HepG2 (cell line): ENCODE measurements around the gene EID3. TPM values are rescaled to one million over a fixed set of nuclear protein-coding genes. Genes with fewer than 3 reads are reported as not detected.

Experiments
- ATF1 ChIP-seq: IDR thresholded peaks from 2 replicates; pipeline ENCODE4 v1.6.1; 2016; ENCODE audit warnings: mild to moderate bottlenecking, control low read depth
- ATF5 ChIP-seq: sonication (generic); formaldehyde crosslinking; IDR thresholded peaks from 2 replicates; pipeline ENCODE4 v1.4.0; 2020; ENCODE audit warnings: mild to moderate bottlenecking, low read depth, missing genetic modification reagents
- DRAP1 ChIP-seq: IDR thresholded peaks from 2 replicates; pipeline ENCODE4 v1.6.1; 2016; ENCODE audit warnings: missing genetic modification reagents, missing compliant biosample characterization
- EP300 ChIP-seq, 3 experiments: sonication (generic) in 1 of 3; formaldehyde crosslinking in 1 of 3; IDR thresholded peaks; 2 replicates each; pipeline versions ENCODE4 v1.5.1 to v1.6.1; 2011 to 2020; ENCODE audit warnings: low read depth in 2 of 3, low read length in 2 of 3, borderline replicate concordance in 1 of 3, improper control_type of control experiment in 1 of 3, mild to moderate bottlenecking in 1 of 3, missing genetic modification reagents in 1 of 3, moderate library complexity in 1 of 3
- HNF1A ChIP-seq, 2 experiments: sonication (generic) in 1 of 2; formaldehyde crosslinking in 1 of 2; IDR thresholded peaks; 2 replicates each; pipeline versions ENCODE4 v1.4.0 to v1.6.1; 2016 to 2020; ENCODE audit warnings: borderline replicate concordance in 1 of 2, low read depth in 1 of 2, mild to moderate bottlenecking in 1 of 2, missing genetic modification reagents in 1 of 2
- HOXA7 ChIP-seq: sonication (generic); formaldehyde crosslinking; IDR thresholded peaks from 2 replicates; pipeline ENCODE4 v1.8.1; 2022; ENCODE audit warnings: mild to moderate bottlenecking, missing genetic modification reagents, moderate library complexity
- JUNB ChIP-seq: sonication (generic); formaldehyde crosslinking; IDR thresholded peaks from 2 replicates; pipeline ENCODE4 v1.8.0; 2022; ENCODE audit warnings: missing genetic modification reagents, mild to moderate bottlenecking, borderline replicate concordance
- NFRKB ChIP-seq: fragments of 450-650 bp; IDR thresholded peaks from 2 replicates; pipeline ENCODE4 v1.6.1; 2017
- RFX5 ChIP-seq: IDR thresholded peaks from 2 replicates; pipeline ENCODE4 v1.6.1; 2011; ENCODE audit warnings: low read depth, low read length, improper control_type of control experiment
- SMAD1 ChIP-seq: sonication (generic); formaldehyde crosslinking; IDR thresholded peaks from 2 replicates; pipeline ENCODE4 v1.4.0; 2020; ENCODE audit warnings: missing genetic modification reagents, low read depth, mild to moderate bottlenecking, borderline replicate concordance
- SOX5 ChIP-seq: IDR thresholded peaks from 2 replicates; pipeline ENCODE4 v1.6.1; 2016; ENCODE audit warnings: borderline replicate concordance
- TARDBP ChIP-seq: sonication (generic); formaldehyde crosslinking; IDR thresholded peaks from 2 replicates; pipeline ENCODE4 v1.8.0; 2022; ENCODE audit warnings: mild to moderate bottlenecking, missing genetic modification reagents
- TOPORS ChIP-seq: sonication (generic); formaldehyde crosslinking; IDR thresholded peaks from 2 replicates; pipeline ENCODE4 v1.8.0; 2023; ENCODE audit warnings: mild to moderate bottlenecking, missing genetic modification reagents
- YEATS4 ChIP-seq: sonication (generic); formaldehyde crosslinking; IDR thresholded peaks from 2 replicates; pipeline ENCODE4 v1.4.0; 2020; ENCODE audit warnings: missing genetic modification reagents, borderline replicate concordance
- ZBTB34 ChIP-seq: sonication (generic); formaldehyde crosslinking; IDR thresholded peaks from 2 replicates; pipeline ENCODE4 v1.8.0; 2022; ENCODE audit warnings: mild to moderate bottlenecking, missing genetic modification reagents
- ZFP90 ChIP-seq: sonication (generic); formaldehyde crosslinking; IDR thresholded peaks from 2 replicates; pipeline ENCODE4 v1.8.0; 2022; ENCODE audit warnings: missing genetic modification reagents, mild to moderate bottlenecking, inconsistent platforms, borderline replicate concordance
- ZNF121 ChIP-seq: sonication (generic); formaldehyde crosslinking; IDR thresholded peaks from 2 replicates; pipeline ENCODE4 v1.5.0; 2020; ENCODE audit warnings: mild to moderate bottlenecking, missing genetic modification reagents
- ZNF280B ChIP-seq: sonication (generic); formaldehyde crosslinking; IDR thresholded peaks from 2 replicates; pipeline ENCODE4 v1.5.0; 2020; ENCODE audit warnings: missing genetic modification reagents, mild to moderate bottlenecking, borderline replicate concordance
- ZNF354B ChIP-seq: sonication (generic); formaldehyde crosslinking; IDR thresholded peaks from 2 replicates; pipeline ENCODE4 v1.8.0; 2022; ENCODE audit warnings: mild to moderate bottlenecking, missing genetic modification reagents
- ZNF501 ChIP-seq: sonication (generic); formaldehyde crosslinking; IDR thresholded peaks from 2 replicates; pipeline ENCODE4 v1.5.1; 2020; ENCODE audit warnings: mild to moderate bottlenecking, moderate library complexity, missing genetic modification reagents
- polyA plus RNA-seq, 8 experiments: library from polyadenylated mRNA; depleted of rRNA in 3 of 8; stranded (reverse) in 7 of 8; unstranded in 1 of 8; fragments of >200 nt; fragmentation: Illumina TruSeq in 4 of 8; extraction: Trizol in 4 of 8; gene quantifications; 2 replicates each; pipeline versions ENCODE4 v1.2.1 to v1.2.3, GENCODE V29; 2011 to 2016; ENCODE audit warnings: low read depth in 4 of 8, missing spikeins in 1 of 8, mixed read lengths in 1 of 8; ENCODE audit not compliant: insufficient read depth in 1 of 8
- total RNA-seq, 5 experiments: library from RNA; depleted of rRNA; stranded (reverse); fragments of >200 nt; fragmentation: Illumina TruSeq; extraction: Trizol; gene quantifications; 2 replicates each; pipeline ENCODE4 v1.2.3, GENCODE V29; 2016; ENCODE audit warnings: low read depth in 1 of 5

Gene EID3
- total and polyA plus RNA-seq, 2 of the 13 experiments (the other 11 are each of a cell fraction or from before 2014, with no cell fraction given): 0.38 to 4.5 TPM

GRCh38 chr12:104288635-104289274 lies 14.8 kb upstream of the EID3 start (continued):
- TF ChIP-seq ZBTB34 (CRISPR knock-in tag) (no peak), ZNF354B (CRISPR knock-in tag) (0 out of 2 replicates have a peak, but pooled peaks have one; percentile 22), JUNB (CRISPR knock-in tag) (no peak), TOPORS (CRISPR knock-in tag) (peak; percentile 81), SMAD1 (CRISPR knock-in tag) (peak; percentile 61; the same call in 1 of the 2 replicates), NFRKB (no peak), SOX5 (CRISPR knock-in tag) (peak; percentile 76; the same call in 1 of the 2 replicates), HOXA7 (CRISPR knock-in tag) (no peak), ZNF121 (no peak), ZNF280B (CRISPR knock-in tag) (peak; percentile 65; the same call in 1 of the 2 replicates), HNF1A (IDR thresholded peaks at IDR 0.05; ENCODE audit: low read depth) (no peak), HNF1A (CRISPR knock-in tag; IDR thresholded peaks at IDR 0.05; ENCODE audit: borderline replicate concordance) (no peak), EP300 (IDR thresholded peaks at IDR 0.05; ENCODE audit: low read depth in 2 of 2, low read length in 2 of 2) (peak in 1 of 2 experiments; percentile 56; a peak in 1 of 4 replicates), EP300 (CRISPR knock-in tag; IDR thresholded peaks at IDR 0.05; ENCODE audit: borderline replicate concordance) (peak; percentile 33; the same call in 1 of the 2 replicates), ATF1 (CRISPR knock-in tag) (peak; percentile 31; the same call in 1 of the 2 replicates), ZFP90 (peak; percentile 52; the same call in 1 of the 2 replicates), YEATS4 (peak; percentile 81), ZNF501 (peak; percentile 70), RFX5 (0 out of 2 replicates have a peak, but pooled peaks have one; percentile 25), ATF5 (CRISPR knock-in tag) (no peak), TARDBP (peak; percentile 84; the same call in 1 of the 2 replicates), DRAP1 (CRISPR knock-in tag) (peak; percentile 75)
